Skeletal muscle satellite cell (primary cell): Measurements from ENCODE around the gene TP53I13. TPM values are rescaled to one million over a fixed set of nuclear protein-coding genes. Genes with fewer than 3 reads are reported as not detected.

Experiments used
- H3K27me3 ChIP-seq: 2 replicates; pipeline ENCODE4 v1.7.0; 2013; ENCODE audit warnings: low read length; ENCODE audit not compliant: control insufficient read depth, insufficient read depth
- H3K36me3 ChIP-seq: 2 replicates; pipeline ENCODE4 v1.7.0; 2013; ENCODE audit warnings: mild to moderate bottlenecking, control low read depth, low read length; ENCODE audit not compliant: insufficient read depth
- H3K4me1 ChIP-seq: 2 replicates; pipeline ENCODE4 v1.7.0; 2013; ENCODE audit warnings: low read length; ENCODE audit not compliant: control insufficient read depth, insufficient read depth
- H3K4me2 ChIP-seq: 2 replicates; pipeline ENCODE4 v1.7.0; 2013; ENCODE audit warnings: mild to moderate bottlenecking, low read length
- H3K4me3 ChIP-seq: 2 replicates; pipeline ENCODE4 v1.7.0; 2013; ENCODE audit warnings: low read length
- H3K9ac ChIP-seq: 2 replicates; pipeline ENCODE4 v1.7.0; 2013; ENCODE audit warnings: mild to moderate bottlenecking, low read depth, low read length, moderate library complexity
- H3K9me3 ChIP-seq: replicated peaks from 2 replicates; pipeline ENCODE4 v1.7.0; 2013; ENCODE audit warnings: mild to moderate bottlenecking, control low read depth, low read length
- total RNA-seq: library from RNA; depleted of rRNA; stranded (reverse); fragments of >200 nt; gene quantifications from 2 replicates; pipeline ENCODE4 v1.2.3, GENCODE V29; 2012; rRNA removed

TP53I13 gene, protein sequence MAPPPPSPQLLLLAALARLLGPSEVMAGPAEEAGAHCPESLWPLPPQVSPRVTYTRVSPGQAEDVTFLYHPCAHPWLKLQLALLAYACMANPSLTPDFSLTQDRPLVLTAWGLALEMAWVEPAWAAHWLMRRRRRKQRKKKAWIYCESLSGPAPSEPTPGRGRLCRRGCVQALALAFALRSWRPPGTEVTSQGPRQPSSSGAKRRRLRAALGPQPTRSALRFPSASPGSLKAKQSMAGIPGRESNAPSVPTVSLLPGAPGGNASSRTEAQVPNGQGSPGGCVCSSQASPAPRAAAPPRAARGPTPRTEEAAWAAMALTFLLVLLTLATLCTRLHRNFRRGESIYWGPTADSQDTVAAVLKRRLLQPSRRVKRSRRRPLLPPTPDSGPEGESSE
- 37.5 and 51.8 TPM in 2 replicates for total RNA-seq

DNA sequence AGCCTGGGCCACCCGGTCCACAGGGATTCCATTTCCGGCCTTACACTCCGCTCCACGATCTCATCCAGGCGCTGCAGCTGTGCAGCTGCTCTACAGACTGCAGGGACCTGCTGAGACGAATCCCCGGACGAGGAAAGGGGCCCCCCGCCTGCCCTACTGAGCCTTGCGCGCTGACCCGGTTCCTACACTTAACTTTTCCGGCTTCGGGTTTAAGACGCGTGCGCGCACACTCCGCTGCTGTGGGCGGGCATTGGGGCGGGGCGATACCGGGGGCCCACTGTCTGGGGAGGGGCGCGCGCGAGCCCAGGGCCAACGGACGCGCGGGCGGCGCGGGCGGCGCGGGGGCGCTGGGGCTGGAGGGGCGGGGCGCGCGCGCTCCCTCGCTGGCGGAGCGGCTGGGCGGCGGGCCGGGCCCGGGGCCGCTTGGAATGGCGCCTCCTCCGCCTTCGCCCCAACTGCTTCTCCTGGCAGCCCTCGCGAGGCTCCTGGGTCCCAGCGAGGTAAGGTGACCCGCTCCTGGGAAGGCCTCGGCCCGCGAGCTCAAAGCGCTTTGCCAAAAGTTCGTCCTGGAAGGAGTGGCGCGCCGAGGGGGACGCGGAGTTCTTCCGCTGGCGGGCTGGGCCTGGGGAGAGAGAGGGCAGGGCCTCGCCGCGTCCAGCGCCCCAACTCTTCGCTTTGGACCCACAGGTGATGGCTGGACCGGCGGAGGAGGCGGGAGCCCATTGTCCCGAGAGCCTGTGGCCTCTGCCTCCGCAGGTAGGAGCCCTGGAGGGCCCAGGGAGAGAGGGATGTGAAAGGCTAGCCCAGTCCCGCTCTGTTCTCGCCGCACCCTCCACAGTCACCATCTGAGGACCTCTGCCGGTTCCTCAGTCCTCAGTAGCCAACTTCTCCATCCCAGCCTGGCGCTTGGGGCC lies at the start of gene TP53I13:
Gene TP53I13, plus strand, starts transcription at position 371 of the 914 bp plus-strand sequence. Its CDS starts 58 bp downstream, at position 429.
- Histone ChIP-seq H3K36me3 (peaks cover 7% of the 10 kb centered on the region), H3K4me3 (peak within 1 kb of the TSS; percentile 74), H3K4me1 (peaks cover 36% of the 10 kb centered on the region), H3K27me3 (no peaks in the 10 kb centered on the region), H3K4me2 (peak within 1 kb of the TSS; percentile 98), H3K9ac (peak within 1 kb of the TSS; percentile 81), H3K9me3 (no peaks in the 10 kb centered on the region)

DNA sequence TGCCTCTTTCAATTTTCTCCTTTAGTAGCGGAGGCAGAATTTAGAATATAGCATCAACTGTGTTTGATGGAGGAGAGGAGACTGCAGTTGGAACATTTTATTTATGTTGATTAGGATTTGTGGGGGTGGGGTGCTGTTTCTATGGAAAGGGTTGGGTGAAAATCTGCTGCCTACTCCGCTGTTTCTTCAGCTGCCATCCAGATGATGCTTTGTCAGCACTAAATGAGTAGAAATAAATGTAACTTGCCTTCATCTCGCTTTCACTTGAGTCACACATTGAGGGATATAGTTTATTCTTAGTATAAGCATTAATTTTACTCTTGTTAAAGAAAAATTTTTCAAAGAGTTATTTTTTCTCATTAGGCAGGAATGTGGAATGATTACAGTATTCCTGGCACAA lies 43.8 kb upstream of the TP53I13 start:
- H3K27me3 ChIP-seq: no peaks in the 10 kb centered on the region
- H3K9me3 ChIP-seq: no peaks in the 10 kb centered on the region
- H3K4me1 ChIP-seq: no peaks in the 10 kb centered on the region
- H3K36me3 ChIP-seq: peaks cover 47% of the 10 kb centered on the region
- H3K4me3 ChIP-seq: no peak overlapping the region
- no peak overlapping the region for H3K9ac ChIP-seq
- no peak overlapping the region for H3K4me2 ChIP-seq

DNA sequence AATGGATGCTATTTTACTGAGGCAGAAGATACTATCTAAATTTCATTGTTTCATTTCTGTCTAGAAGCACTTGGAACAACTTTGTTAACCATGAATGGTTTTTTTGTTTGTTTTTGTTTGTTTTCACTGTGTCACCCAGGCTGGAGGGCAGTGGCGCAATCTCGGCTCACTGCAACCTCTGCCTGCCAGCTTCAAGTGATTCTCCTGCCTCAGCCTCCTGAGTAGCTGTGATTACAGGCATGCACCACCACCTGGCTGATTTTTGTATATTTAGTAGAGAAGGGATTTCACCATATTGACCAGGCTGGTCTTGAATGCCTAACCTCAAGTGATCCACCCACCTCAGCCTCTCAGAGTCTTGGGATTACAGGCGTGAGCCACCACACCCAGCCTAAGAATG lies 42.2 kb upstream of the TP53I13 start:
- Histone ChIP-seq H3K4me3 (no peak overlapping the region), H3K27me3 (no peaks in the 10 kb centered on the region), H3K9me3 (no peaks in the 10 kb centered on the region), H3K9ac (no peak overlapping the region), H3K4me2 (no peak overlapping the region), H3K36me3 (peaks cover 48% of the 10 kb centered on the region), H3K4me1 (no peaks in the 10 kb centered on the region)

DNA sequence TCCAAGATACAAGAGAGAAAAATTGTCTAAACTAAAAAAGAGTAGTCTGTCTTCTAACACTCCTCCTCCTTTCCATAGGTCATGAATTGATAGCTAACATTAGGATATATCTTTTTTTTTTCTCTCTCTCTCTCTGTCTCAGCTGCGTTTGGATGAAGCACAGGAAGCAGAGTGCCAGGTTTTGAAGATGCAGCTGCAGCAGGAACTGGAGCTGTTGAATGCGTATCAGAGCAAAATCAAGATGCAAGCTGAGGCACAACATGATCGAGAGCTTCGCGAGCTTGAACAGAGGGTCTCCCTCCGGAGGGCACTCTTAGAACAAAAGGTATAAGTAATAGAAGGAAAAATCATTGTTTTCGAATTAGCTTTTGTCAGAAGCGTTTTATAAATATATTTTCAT lies 34.5 kb upstream of the TP53I13 start:
- Histone ChIP-seq H3K9me3 (no peaks in the 10 kb centered on the region), H3K27me3 (no peaks in the 10 kb centered on the region), H3K4me1 (no peaks in the 10 kb centered on the region), H3K4me3 (no peak overlapping the region), H3K36me3 (peaks cover 32% of the 10 kb centered on the region), H3K4me2 (no peak overlapping the region), H3K9ac (no peak overlapping the region)

DNA sequence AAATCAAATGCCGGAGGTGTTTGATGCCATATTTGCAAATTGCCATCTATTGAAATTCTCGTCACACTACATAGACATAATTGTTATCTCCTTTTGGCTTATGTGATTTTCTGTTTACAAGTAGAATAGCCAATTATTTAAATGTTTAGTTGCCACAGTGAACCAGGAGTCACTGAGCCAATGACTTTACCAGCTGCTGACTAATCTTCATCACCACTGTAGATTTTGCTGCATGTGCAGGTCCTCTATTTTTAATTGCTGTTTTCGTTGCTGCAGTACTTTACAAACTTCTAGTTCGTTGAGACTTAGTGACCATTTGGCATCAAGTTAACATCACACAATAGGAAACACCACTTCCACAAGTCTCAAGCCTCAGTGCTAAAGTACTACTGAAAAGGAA lies 24.4 kb upstream of the TP53I13 start:
- Histone ChIP-seq H3K9ac (no peak overlapping the region), H3K36me3 (peaks cover 44% of the 10 kb centered on the region), H3K4me2 (no peak overlapping the region), H3K4me1 (no peaks in the 10 kb centered on the region), H3K4me3 (no peak overlapping the region), H3K9me3 (no peaks in the 10 kb centered on the region), H3K27me3 (no peaks in the 10 kb centered on the region)

DNA sequence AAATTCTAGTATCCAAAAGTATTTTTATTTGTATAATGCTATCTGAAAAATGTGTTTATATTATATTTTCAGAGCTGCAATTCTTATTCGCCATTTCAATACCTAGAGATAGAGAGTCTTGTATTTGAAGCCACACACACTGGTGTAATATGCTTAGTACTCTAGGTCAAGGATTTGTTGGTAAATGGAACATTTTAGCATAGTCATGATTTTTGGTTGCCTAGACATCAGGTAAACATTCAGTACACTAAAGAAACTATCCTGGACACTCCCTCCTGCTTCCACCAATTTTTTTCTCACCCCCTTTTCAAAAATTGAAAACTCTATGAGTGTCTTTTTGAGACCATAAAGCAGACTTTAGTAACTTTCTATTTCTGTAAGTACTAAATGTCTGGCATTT lies 22.4 kb upstream of the TP53I13 start:
- no peaks in the 10 kb centered on the region for H3K4me1 ChIP-seq
- H3K9ac ChIP-seq: no peak overlapping the region
- no peak overlapping the region for H3K4me2 ChIP-seq
- no peaks in the 10 kb centered on the region for H3K27me3 ChIP-seq
- H3K9me3 ChIP-seq: no peaks in the 10 kb centered on the region
- no peak overlapping the region for H3K4me3 ChIP-seq
- peaks cover 37% of the 10 kb centered on the region for H3K36me3 ChIP-seq

DNA sequence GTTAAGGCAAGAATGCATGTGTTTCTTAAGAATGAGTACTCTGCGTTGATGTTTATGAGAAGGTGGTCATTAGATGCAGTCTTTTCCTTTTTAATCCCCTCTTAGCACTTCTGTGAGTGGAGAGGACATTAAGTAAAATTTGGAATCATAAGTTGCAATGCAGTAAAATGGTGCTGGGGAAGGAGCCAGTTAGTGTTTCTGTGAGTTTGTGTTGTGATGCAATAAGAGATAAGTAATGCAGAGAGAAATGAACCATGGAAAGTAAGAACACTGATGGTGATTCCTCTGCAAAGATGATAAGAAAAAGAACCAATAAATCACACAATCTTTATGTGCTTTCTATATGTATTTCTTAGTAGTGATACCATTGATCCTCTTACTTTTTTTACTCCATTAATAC lies 21.7 kb upstream of the TP53I13 start:
- Histone ChIP-seq H3K27me3 (no peaks in the 10 kb centered on the region), H3K4me1 (no peaks in the 10 kb centered on the region), H3K9me3 (no peaks in the 10 kb centered on the region), H3K4me2 (no peak overlapping the region), H3K4me3 (no peak overlapping the region), H3K9ac (no peak overlapping the region), H3K36me3 (peaks cover 31% of the 10 kb centered on the region)

DNA sequence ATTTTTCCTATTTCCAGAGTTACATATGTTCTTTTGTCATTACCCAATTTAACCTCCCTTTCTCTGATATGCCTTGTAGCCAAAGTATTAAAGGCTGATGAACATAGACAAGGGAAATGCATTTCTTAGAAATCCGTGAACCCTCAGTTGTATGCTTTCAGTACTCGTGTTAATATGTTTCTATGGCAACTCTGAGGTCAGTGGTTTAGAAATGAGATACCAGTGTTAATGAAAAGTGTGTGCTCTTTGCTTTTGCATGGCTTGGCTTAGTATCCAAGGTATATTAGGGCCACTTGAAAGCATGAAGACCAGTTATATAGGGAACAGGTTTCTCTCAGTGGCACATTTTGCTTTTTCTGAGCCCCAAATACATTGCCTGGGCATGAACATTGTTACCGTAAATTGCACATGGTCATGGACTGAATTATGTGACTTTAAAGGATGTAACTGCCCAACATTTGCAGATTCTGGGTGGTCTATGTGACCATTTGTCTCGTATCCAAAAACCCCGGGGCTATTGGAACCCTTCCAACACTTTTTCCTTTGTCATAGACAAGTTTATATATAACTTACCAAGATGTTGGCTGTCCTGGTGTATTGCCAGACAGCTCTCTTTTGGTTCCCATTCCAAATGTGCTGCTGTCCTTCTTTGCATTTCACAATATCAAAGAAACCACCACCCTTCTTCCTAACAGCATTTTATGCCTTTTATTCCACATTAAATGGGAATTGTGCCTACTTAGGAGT lies 19.2 kb upstream of the TP53I13 start:
- H3K27me3 ChIP-seq: no peaks in the 10 kb centered on the region
- H3K36me3 ChIP-seq: peaks cover 11% of the 10 kb centered on the region
- no peaks in the 10 kb centered on the region for H3K9me3 ChIP-seq
- no peak overlapping the region for H3K4me3 ChIP-seq
- H3K9ac ChIP-seq: no peak overlapping the region
- H3K4me1 ChIP-seq: no peaks in the 10 kb centered on the region
- H3K4me2 ChIP-seq: no peak overlapping the region

DNA sequence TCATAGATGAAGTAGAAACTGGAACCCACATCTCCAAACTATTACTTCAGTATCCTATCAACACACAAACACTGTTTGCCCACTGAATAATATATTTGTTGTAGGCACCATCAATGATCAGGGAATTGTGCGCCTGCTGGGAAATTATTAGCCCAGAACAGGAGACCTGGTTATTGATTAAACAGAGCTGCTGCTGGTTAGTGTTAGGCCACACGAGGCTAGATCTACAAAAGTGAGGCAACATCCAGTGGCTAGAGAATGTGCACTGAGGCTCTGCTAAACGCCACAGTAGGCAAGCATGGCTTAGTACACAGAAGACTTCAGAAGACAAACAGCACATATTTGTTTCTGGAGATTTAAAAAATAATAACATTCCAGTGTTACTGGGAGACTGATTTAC lies 12.7 kb upstream of the TP53I13 start:
- H3K27me3 ChIP-seq: no peaks in the 10 kb centered on the region
- H3K4me3 ChIP-seq: no peak overlapping the region
- no peak overlapping the region for H3K9ac ChIP-seq
- no peak overlapping the region for H3K4me2 ChIP-seq
- peaks cover 4% of the 10 kb centered on the region for H3K4me1 ChIP-seq
- no peaks in the 10 kb centered on the region for H3K36me3 ChIP-seq
- H3K9me3 ChIP-seq: no peaks in the 10 kb centered on the region

DNA sequence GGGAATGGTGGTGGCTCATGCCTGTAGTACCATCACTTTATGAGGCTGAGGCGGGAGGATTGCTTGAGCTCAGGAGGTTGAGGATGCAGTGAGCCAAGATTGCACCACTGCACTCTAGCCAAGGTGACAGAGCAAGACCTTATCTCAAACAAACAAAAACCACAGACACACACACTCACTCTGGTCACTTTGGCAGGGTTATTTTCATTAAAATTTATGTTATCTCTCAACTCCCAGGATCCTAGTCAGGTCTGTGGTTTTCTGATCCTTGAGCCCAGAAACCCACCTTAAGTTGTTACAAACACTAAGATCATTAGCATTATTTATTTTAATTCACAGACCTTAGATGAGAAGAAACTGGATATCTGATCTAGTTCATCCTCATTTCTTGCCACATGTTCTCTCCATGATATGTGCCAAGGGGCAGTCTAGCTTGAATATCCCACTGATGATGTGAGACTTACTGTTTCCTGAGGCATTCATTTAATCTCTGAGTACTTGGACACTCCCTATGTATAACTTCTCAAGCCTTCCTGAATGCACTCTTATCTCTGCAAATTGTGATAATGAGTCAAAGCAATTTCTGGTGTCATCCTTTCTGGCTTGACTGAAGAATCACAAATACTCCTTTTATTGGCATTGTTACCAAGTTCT lies 11.3 kb upstream of the TP53I13 start:
- Histone ChIP-seq H3K9me3 (no peaks in the 10 kb centered on the region), H3K4me1 (peaks cover 4% of the 10 kb centered on the region), H3K27me3 (no peaks in the 10 kb centered on the region), H3K4me2 (no peak overlapping the region), H3K4me3 (no peak overlapping the region), H3K9ac (no peak overlapping the region), H3K36me3 (peaks cover 4% of the 10 kb centered on the region)

DNA sequence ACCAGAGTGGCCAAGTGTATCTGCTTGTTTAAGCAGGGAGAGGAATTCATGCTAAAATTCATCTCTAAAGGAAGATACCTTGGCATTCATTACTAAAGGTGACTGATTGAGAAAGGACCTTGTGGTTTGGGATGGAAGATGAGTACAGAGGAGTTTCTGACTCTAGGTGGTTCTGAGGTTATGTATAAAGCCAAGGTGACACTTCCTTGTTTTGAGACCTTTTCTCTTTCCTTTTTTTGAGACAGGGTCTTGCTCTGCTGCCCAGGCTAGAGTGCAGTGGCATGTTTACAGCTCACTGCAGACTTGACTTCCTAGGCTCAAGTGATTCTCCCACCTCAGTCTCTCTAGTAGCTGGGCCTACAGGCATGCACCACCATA lies 10.8 kb upstream of the TP53I13 start:
- no peak overlapping the region for H3K4me2 ChIP-seq
- H3K36me3 ChIP-seq: peaks cover 5% of the 10 kb centered on the region
- peaks cover 4% of the 10 kb centered on the region for H3K4me1 ChIP-seq
- H3K9me3 ChIP-seq: no peaks in the 10 kb centered on the region
- H3K9ac ChIP-seq: no peak overlapping the region
- no peak overlapping the region for H3K4me3 ChIP-seq
- H3K27me3 ChIP-seq: no peaks in the 10 kb centered on the region
